ENCODE data around the gene TCTN1. TPM values are rescaled to one million over a fixed set of nuclear protein-coding genes. Genes with fewer than 3 reads are reported as not detected.

Gene TCTN1
- total and polyA plus RNA-seq, 2 of the 13 experiments (the other 11 are each of a cell fraction or from before 2014, with no cell fraction given), result 13.6 to 16.0 TPM

DNA sequence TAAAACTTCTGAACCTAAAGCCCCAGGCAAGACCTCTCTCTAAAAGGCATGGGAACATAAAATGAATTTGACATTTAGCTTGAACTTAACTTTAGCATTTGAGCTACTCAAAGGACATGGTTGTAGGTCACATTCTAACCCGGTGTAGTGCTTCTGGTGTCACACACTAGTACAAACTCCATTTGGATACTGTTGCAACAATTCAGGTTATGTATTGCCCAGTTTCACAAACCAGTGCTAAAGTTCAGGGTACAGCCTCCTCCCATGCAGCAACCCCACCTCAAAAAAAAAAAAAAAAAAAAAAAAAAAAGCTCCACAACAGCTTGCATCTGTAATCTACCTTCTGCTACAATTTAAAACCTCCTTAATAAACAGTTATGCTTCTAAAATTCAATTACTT is 38.6 kb upstream of the TCTN1 start (continued):
- no peak for TF ChIP-seq ELK4 (CRISPR knock-in tag; IDR thresholded peaks at IDR 0.05; ENCODE audit: borderline replicate concordance)
- TF ChIP-seq, protein P1, sequence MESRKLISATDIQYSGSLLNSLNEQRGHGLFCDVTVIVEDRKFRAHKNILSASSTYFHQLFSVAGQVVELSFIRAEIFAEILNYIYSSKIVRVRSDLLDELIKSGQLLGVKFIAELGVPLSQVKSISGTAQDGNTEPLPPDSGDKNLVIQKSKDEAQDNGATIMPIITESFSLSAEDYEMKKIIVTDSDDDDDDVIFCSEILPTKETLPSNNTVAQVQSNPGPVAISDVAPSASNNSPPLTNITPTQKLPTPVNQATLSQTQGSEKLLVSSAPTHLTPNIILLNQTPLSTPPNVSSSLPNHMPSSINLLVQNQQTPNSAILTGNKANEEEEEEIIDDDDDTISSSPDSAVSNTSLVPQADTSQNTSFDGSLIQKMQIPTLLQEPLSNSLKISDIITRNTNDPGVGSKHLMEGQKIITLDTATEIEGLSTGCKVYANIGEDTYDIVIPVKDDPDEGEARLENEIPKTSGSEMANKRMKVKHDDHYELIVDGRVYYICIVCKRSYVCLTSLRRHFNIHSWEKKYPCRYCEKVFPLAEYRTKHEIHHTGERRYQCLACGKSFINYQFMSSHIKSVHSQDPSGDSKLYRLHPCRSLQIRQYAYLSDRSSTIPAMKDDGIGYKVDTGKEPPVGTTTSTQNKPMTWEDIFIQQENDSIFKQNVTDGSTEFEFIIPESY (CRISPR knock-in tag; IDR thresholded peaks at IDR 0.05), result peak; percentile 51; the same call in 1 of the 2 replicates
- no peak for TF ChIP-seq ZNF33B (CRISPR knock-in tag; IDR thresholded peaks at IDR 0.05)
- TF ChIP-seq ZNF790 (CRISPR knock-in tag; IDR thresholded peaks at IDR 0.05; ENCODE audit: borderline replicate concordance), result no peak
- TF ChIP-seq TEF (CRISPR knock-in tag; IDR thresholded peaks at IDR 0.05), result 0 out of 2 replicates have a peak, but pooled peaks have one; percentile 49
- TF ChIP-seq ELF4 (CRISPR knock-in tag; IDR thresholded peaks at IDR 0.05; ENCODE audit: borderline replicate concordance), result no peak
- TF ChIP-seq XRCC5 (optimal IDR thresholded peaks at IDR 0.05; ENCODE audit: low read length), result no peak
- TF ChIP-seq, protein P2, sequence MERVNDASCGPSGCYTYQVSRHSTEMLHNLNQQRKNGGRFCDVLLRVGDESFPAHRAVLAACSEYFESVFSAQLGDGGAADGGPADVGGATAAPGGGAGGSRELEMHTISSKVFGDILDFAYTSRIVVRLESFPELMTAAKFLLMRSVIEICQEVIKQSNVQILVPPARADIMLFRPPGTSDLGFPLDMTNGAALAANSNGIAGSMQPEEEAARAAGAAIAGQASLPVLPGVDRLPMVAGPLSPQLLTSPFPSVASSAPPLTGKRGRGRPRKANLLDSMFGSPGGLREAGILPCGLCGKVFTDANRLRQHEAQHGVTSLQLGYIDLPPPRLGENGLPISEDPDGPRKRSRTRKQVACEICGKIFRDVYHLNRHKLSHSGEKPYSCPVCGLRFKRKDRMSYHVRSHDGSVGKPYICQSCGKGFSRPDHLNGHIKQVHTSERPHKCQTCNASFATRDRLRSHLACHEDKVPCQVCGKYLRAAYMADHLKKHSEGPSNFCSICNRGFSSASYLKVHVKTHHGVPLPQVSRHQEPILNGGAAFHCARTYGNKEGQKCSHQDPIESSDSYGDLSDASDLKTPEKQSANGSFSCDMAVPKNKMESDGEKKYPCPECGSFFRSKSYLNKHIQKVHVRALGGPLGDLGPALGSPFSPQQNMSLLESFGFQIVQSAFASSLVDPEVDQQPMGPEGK (CRISPR knock-in tag; IDR thresholded peaks at IDR 0.05), result peak; percentile 81
- TF ChIP-seq POGK (CRISPR knock-in tag; conservative IDR thresholded peaks at IDR 0.05), result peak; percentile 50; the same call in 1 of the 2 replicates
- TF ChIP-seq, protein P3, sequence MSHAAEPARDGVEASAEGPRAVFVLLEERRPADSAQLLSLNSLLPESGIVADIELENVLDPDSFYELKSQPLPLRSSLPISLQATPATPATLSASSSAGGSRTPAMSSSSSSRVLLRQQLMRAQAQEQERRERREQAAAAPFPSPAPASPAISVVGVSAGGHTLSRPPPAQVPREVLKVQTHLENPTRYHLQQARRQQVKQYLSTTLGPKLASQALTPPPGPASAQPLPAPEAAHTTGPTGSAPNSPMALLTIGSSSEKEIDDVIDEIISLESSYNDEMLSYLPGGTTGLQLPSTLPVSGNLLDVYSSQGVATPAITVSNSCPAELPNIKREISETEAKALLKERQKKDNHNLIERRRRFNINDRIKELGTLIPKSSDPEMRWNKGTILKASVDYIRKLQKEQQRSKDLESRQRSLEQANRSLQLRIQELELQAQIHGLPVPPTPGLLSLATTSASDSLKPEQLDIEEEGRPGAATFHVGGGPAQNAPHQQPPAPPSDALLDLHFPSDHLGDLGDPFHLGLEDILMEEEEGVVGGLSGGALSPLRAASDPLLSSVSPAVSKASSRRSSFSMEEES (CRISPR knock-in tag; IDR thresholded peaks at IDR 0.05), result peak; percentile 72
- TF ChIP-seq TRIM24 (CRISPR knock-in tag; IDR thresholded peaks at IDR 0.05), result peak; percentile 88; the same call in 1 of the 2 replicates
- TF ChIP-seq, protein P4, sequence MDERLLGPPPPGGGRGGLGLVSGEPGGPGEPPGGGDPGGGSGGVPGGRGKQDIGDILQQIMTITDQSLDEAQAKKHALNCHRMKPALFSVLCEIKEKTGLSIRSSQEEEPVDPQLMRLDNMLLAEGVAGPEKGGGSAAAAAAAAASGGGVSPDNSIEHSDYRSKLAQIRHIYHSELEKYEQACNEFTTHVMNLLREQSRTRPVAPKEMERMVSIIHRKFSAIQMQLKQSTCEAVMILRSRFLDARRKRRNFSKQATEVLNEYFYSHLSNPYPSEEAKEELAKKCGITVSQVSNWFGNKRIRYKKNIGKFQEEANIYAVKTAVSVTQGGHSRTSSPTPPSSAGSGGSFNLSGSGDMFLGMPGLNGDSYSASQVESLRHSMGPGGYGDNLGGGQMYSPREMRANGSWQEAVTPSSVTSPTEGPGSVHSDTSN (CRISPR knock-in tag; IDR thresholded peaks at IDR 0.05), result no peak
- TF ChIP-seq ZNF30 (CRISPR knock-in tag; IDR thresholded peaks at IDR 0.05), result no peak
